NCI-H345 treated with DMSO at 0.1 percent for 48 hours (cell line): ENCODE measurements around the gene NFATC1.

Source experiments
- DNase-seq: peaks from one replicate; lab custom pipeline; 2025; ENCODE audit not compliant: unreplicated experiment; lab: John Stamatoyannopoulos, UW

NFATC1 gene

DNA sequence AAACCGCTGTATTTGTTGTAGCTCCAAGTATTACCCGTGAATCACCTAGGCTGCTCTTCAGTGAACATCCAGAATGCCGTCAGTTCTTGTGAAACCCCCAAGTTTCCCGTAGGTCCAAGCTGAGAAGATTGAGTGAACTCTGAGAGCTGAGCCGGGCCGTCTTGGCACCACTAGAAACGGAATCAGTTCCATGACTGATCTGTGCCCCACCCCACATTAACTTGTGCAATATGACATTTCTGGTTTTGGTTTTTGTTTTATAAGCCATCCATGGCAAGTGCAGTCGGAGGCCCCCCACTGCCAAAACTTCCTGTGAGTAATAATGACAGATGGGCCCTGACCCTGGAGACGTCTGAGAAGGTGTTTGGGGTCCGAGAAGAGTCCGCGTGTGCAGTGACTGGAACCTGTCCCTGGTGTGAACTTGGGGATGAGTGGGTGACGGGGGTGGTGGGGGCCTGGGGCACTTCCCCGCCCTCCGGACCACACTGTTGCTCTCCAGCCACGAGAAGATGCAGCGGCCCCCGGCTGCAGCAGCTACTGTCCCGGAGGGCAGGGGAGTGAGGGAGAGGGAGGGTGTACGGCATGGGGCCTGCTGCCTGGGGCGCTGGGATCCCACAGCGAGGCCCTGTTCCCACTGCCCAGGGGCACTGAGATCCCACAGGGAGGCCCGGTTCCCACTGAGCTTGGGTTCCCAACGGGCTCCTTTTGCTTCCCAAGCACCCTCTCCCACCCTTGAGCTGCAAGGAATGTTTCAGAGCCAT is 26.5 kb downstream of the NFATC1 start:
- DNase-seq: no peak

GRCh38 chr18:79422783-79423165 is 27.0 kb downstream of the NFATC1 start:
- DNase-seq: no peak

DNA sequence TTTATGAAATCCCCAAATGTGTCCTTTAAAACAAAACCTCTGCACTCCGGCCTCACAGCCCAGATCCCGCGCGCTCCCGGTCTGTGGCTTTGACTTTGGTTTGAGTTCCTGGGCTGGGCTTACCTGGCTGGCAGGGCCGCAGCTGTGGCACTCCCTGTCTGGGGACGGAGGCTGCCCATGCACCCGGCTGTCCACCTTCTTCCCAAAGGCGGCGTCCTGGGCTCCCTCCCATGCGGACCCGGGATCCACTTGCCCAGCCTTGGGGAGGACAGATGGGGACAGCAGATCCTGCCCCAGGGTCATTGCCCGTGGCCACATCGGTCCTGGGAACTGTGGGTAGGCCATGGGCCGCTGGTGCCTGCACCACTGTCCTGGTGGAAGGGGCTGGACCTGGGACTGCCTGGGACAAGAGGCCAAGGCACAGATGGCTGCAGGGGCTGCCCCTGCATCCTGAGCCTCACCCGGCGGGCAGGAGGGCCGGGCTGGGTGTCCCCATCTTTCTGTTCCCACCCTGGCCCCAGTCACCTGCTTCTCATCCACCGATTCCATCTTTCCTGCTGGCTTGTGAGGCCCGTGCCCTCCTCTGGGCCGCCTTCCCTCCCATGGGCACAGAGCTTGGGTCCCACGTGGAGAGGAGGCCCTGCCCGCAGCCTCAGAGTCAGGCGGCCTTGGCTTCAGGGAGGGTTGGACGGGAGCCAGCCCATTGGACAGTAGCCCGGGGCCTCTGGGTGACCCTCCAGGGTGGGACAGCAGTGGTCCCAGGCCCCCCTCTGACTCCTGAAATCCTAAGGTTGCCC is 27.7 kb downstream of the NFATC1 start:
- no peak for DNase-seq

GRCh38 chr18:79424008-79424565 is 28.4 kb downstream of the NFATC1 start:
- no peak for DNase-seq

DNA sequence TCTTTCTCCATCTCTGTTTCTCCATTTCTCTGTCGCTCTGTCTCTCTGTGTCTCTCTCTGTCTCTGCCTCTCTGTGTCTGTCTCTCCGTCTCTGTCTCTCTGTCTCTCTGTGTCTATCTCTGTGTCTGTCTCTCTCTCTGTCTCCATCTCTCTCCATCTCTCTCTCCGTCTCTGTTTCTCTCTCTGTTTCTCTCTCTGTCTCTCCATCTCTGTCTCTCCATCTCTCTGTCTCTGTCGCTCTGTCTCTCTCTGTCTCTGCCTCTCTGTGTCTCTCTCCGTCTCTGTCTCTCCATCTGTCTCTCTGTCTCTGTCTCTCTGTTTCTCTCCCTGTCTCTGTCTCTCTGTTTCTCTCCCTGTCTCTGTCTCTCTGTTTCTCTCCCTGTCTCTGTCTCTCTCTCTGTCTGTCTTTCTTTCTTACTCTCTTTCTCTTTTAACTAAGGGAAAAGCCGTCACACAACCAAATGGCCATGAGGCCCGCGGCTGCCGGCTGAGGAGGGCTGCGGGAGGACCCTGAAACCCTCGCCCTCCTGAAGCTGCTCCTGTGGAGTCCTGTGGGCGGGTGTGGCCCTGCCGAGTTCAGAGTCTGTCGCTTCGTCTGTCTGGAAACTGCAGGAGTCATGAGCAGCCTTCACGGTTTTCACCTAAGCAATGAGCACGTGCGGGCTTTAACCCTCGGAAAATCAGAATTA is 29.3 kb downstream of the NFATC1 start:
- DNase-seq: no peak

DNA sequence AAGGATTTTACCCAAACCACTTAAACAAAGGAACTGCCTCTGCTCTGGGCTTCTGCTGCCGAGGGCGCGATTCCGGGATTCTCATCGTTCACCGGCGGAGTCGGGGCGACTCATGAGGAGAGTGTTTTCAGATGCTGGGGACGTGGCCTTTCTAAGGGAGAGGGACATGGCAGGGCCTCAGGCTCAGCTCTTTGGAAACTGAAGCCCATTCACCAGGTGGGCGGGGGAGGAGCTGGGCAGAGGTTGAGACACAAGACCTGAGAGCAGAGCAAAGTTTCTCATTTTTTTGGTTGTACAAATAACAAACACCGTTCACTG is 29.8 kb downstream of the NFATC1 start:
- DNase-seq: no peak

- no peak for DNase-seq
Observed at GRCh38 chr18:79426376-79427300, 30.9 kb downstream of the NFATC1 start.

GRCh38 chr18:79427368-79428225 is 31.9 kb downstream of the NFATC1 start:
- no peak for DNase-seq

DNA sequence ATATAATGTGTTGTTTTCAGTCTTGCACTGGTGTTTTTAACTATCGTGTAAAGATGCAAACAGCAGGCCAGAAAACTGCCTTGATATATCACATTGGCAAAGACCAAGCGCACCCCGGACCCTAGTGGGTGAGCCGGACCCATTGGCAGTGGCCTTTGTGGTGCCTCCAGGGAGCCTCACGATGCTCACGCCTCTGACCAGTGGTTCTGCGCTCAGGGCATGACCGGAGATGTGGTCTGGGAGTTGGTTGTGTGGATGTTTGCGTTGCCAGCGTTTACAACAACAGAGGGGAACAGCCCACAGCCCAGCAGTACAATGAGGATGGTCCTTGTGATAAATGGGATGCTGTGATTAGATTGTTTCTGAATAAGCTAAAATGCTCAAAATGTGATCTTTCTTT is 32.6 kb downstream of the NFATC1 start:
- DNase-seq: no peak

DNA sequence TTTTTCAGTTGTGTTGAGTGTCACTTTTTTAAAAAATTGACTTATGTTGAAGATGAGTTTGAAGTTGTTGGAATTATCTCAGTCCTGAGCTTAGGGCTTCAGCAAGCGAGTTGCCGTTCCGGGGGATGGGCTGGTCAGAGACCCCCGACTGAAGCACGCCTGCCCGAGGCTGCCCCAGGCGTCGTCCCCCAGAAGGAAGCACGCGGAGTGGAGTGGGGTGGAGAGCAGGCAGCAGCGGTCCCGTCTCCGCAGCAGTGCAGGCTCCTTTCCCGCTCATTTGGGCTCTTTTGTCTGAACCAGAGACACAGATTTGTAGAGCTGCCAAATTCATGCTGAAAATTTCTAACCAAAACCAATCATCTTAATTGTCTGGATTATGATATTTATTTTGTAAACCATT is 33.7 kb downstream of the NFATC1 start:
- DNase-seq: no peak

- DNase-seq: no peak
Observed at GRCh38 chr18:79429785-79430281, 34.1 kb downstream of the NFATC1 start.

GRCh38 chr18:79432376-79433120 is 36.8 kb downstream of the NFATC1 start:
- DNase-seq: no peak

DNA sequence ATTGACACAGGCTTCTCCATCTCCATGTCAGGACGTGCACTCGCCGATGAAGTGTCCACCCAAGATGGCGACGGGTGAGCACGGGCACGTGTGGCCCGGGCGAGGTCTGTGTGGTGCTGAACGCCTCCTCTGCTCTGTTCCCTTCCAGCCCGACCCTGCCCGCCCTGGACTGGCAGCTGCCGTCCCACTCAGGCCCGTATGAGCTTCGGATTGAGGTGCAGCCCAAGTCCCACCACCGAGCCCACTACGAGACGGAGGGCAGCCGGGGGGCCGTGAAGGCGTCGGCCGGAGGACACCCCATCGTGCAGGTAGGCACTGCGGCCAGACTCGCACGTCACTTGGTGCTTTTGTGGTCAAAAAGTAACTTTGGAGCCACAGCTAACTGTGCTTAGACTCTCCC is 37.7 kb downstream of the NFATC1 start:
- DNase-seq: no peak

- DNase-seq: no peak
Observed at GRCh38 chr18:79434607-79435401, 39.1 kb downstream of the NFATC1 start.

DNA sequence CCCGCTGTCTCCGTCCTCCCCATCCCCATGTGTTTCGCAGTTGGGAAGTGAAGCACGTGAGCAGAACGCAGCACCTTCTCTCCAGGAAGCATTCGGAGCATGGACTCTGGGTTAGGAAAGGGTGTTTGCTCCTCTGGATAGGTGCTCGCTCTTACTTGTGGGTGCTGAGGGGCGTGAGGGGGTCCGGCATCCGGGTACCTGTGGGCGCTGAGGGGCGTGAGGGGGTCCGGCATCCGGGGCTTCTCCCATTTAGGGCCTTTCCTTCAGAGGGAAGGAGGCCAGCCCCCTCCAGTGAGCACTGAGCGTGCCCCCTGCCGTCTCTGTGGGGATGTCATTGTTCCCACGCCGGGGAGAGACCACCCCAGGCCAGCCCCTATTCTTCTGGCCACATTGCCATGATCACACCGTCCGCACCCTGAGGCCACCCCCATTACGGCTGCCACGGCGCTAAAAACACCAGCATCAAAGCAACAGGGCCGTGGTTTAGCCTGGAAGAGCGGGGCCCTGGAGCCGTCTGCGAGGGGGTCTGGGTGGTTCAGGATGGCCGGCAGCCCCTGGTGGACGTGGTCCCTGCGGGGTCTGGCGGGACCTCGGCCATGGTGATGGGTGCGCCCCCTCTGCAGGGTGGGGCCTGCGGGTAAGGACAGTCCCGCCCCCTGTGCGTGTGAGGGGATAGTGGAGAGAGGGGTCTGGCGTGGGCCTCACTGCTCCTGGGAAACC is 41.0 kb downstream of the NFATC1 start:
- DNase-seq: no peak

DNA sequence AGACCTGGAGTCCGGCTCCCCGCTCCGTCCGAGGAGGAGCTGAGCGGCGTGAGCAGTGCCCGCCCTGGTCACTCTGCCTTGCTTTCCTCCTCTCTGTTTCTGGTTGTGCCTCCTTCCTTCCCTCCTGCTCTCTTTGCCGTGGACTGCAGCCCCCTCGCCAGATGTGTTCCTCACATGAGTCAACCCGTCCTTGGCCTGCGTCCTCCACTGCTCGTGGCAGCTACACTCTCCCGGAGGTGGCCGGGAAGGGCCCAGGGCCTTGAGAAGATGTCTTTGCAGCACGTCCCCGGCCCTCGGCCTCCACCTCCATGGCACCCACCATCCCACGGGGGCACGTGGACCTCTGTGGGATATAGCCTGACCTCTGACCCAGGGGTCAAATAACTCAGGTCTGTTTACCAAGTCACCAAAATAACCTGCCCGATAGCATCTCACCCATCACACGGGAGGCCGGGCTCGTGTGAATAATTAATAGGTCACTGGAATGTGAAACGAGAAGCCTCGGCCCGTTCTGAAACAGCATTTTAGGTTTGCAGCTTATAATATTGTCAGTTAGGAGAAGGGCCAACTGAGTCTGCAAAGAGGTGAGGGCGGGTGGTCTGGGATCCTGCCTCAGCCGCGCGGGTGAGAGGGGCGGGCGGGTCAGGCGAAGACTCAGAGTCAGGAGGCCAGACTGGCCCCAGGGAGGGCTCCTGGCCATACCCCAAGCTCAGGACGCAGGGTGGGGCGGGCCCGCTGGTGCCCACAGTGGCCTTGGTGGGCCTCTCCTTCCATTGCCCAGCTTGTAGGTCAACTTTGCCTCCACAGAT is 42.6 kb downstream of the NFATC1 start:
- DNase-seq: no peak
